GM21367 (cell line): ENCODE results near the gene CBX5.
"Not testable (repeated sequence)": the region's sequence is repeated elsewhere in the genome, so short reads cannot be mapped to it uniquely, and the experiment has no call there.

Source experiments
- ATAC-seq: cut with Tn5 transposase; IDR thresholded peaks from one replicate; pipeline ENCODE4 v1.9.1; 2021; ENCODE audit not compliant: unreplicated experiment

CBX5 gene

GRCh38 chr12:54227927-54228326 lies 52.0 kb downstream of the CBX5 start:
- ATAC-seq = not testable (repeated sequence)

GRCh38 chr12:54227376-54227775 lies 52.5 kb downstream of the CBX5 start:
- ATAC-seq = no peak

- ATAC-seq = no peak
Observed at GRCh38 chr12:54225666-54226065, 54.3 kb downstream of the CBX5 start.

- no peak for ATAC-seq
Observed at GRCh38 chr12:54222609-54223008, 57.3 kb downstream of the CBX5 start.

- ATAC-seq = no peak
Observed at GRCh38 chr12:54221402-54221984, 58.4 kb downstream of the CBX5 start.

- no peak for ATAC-seq
Observed at GRCh38 chr12:54220567-54220966, 59.4 kb downstream of the CBX5 start.

GRCh38 chr12:54220092-54220557 lies 59.8 kb downstream of the CBX5 start:
- ATAC-seq = no peak

- no peak for ATAC-seq
Observed at GRCh38 chr12:54217774-54218241, 62.1 kb downstream of the CBX5 start.

GRCh38 chr12:54216797-54217661 lies 62.9 kb downstream of the CBX5 start:
- ATAC-seq = no peak

GRCh38 chr12:54215989-54216796 lies 63.7 kb downstream of the CBX5 start:
- no peak for ATAC-seq

- ATAC-seq = peak; percentile 84
Observed at GRCh38 chr12:54214553-54215406, 65.1 kb downstream of the CBX5 start.

- ATAC-seq = no peak
Observed at GRCh38 chr12:54213079-54213478, 66.8 kb downstream of the CBX5 start.

GRCh38 chr12:54211920-54212319 lies 68.0 kb downstream of the CBX5 start:
- ATAC-seq = no peak

GRCh38 chr12:54210400-54210790 lies 69.5 kb downstream of the CBX5 start:
- ATAC-seq = no peak

- no peak for ATAC-seq
Observed at GRCh38 chr12:54208591-54208990, 71.3 kb downstream of the CBX5 start.

GRCh38 chr12:54207539-54208294 lies 72.2 kb downstream of the CBX5 start:
- ATAC-seq = no peak

GRCh38 chr12:54206791-54207190 lies 73.1 kb downstream of the CBX5 start:
- no peak for ATAC-seq

- no peak for ATAC-seq
Observed at GRCh38 chr12:54204316-54204715, 75.6 kb downstream of the CBX5 start.

GRCh38 chr12:54201001-54201794 lies 78.7 kb downstream of the CBX5 start:
- ATAC-seq = no peak
